ENCODE results near the gene HCFC1. TPM values are rescaled to one million over a fixed set of nuclear protein-coding genes. Genes with fewer than 3 reads are reported as not detected.

The HCFC1 gene
- total and polyA plus RNA-seq, 9 of the 15 experiments (the other 6 are each of a cell fraction or from before 2014, with no cell fraction given) = 2.8 to 133 (median 17.1) TPM

DNA sequence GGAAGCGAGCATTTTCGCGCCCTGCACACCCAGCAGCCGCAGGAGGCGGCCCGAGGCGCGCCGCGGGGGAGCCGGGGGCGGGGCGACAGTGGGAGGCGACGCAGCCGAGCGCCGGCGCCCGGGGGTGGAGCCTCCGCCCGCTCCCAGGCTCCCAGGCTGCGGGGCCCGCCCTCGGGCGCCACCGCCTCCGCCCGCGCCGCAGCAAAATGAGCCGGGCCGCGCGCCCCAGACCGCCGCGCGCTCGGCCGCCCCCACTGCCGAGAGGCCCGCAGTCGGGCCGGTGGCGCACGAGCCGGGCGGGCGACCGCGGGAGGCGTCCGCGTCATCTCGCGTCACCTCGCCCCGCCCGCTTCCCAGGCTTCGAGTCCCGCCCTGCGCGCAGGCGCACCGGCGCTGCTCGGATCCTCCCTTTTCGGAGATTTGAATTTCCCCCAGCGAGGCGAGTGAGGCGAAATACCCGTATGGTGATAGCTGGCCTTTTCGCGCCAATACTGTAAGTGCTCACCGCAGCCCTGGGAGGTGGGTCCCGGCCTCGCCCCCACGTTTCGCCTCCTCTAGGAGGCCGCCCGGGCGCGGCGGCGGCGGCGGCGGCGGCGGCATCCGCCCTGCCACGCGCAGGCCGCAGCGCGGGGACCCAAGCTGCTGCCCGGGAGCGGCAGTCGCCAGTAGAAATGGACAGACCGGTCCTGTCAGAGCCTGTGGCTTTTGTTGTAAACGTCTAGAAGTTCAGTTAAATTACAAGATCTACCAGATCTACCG is 929 bp upstream of the HCFC1 start, which contains the start of gene TMEM187 (continued):
- TF ChIP-seq YY1 (IDR thresholded peaks at IDR 0.05; ENCODE audit: borderline replicate concordance in 1 of 3, control insufficient read depth in 1 of 3, extremely low read depth in 1 of 3, insufficient read depth in 3 of 3, insufficient read length in 1 of 3, insufficient replicate concordance in 2 of 3, low read depth in 1 of 3, low read length in 2 of 3) = peak in 2 of 3 experiments; percentile 3 to 20

DNA sequence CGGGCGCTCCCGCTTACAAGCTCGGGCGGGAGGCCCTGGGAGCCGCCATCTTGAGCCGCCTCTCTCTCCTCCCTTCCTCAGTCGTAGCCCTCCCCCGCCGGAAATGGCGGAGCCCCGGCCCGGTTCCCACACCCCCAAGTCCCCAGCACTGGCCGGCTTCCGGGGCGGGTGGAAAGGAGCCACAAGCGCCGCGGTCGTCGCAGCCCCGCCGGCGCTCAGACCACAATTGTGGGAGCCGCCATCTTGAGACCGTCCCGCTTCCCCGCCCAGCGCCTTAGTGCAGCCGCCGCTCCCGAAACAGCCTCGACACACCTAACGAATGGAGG is 531 bp downstream of the HCFC1 start:
- intact Hi-C loops (cut with micrococcal nuclease) = loop anchor here (2.0 kb wide), 1 partner anchor 50 kb away; no protein-coding TSS in a partner anchor
- peaks cover 5% of the 10 kb centered on the region for H3K9me1 ChIP-seq (ENCODE audit: control insufficient read depth, insufficient read depth, low read length)
- H4K20me1 ChIP-seq (replicated peaks; ENCODE audit: control insufficient read depth, insufficient read depth, low read length) = peaks cover 38% of the 10 kb centered on the region
- peak overlapping the region; percentile 100 for H3K27ac ChIP-seq (ENCODE audit: extremely low read depth, low read depth, low read length)
- peak; percentile 26 for FAIRE-seq
- H2AFZ ChIP-seq (ENCODE audit: low read depth, low read length) = peak overlapping the region; percentile 91
- H3K9ac ChIP-seq (ENCODE audit: insufficient read depth in 1 of 2, low read depth in 2 of 2, low read length in 2 of 2) = peak overlapping the region; percentile 99 to 100
- H3K27me3 ChIP-seq (ENCODE audit: control insufficient read depth in 2 of 2, insufficient read depth in 2 of 2, low read length in 2 of 2) = no peaks in the 10 kb centered on the region
- H3K79me2 ChIP-seq (ENCODE audit: control insufficient read depth, insufficient read depth, low read length) = peaks cover 75% of the 10 kb centered on the region
- H3K4me3 ChIP-seq = peak overlapping the region; percentile 84
- peak; percentile 59 to 90 (median 72) for DNase-seq (ENCODE audit: extremely low read depth in 1 of 4, low spot score in 3 of 4)
- ChIA-PET POLR2A (interaction anchor here (0.6 to 3.4 kb wide), 12 partner anchors 9 to 457 kb away, joined by 3 to 16 read pairs (median 4); partner anchors contain the start of genes ATP6AP1 and MECP2), CTCF (ENCODE audit: low intra/inter-chr PET ratio) (no interaction called here)
- peaks cover 35% of the 10 kb centered on the region; the same call in 2 of the 3 replicates for H3K36me3 ChIP-seq (ENCODE audit: control insufficient read depth, insufficient read depth, low read length)
- no peaks in the 10 kb centered on the region for H3K9me3 ChIP-seq (replicated peaks; ENCODE audit: control insufficient read depth, insufficient read depth, low read depth, low read length)
- WGBS (ENCODE audit: insufficient coverage, low coverage, missing lambda C conversion rate) = 0% methylated on average over 17 of the region's 34 CpGs
- no TSS peak for BruUV-seq (replicated peaks)
- ATAC-seq = peak; percentile 69
- peaks cover 40 to 64% of the 10 kb centered on the region in 2 experiments for H3K4me1 ChIP-seq (replicated peaks in 1 of 2; ENCODE audit: control insufficient read depth in 2 of 2, insufficient read depth in 2 of 2, low read length in 2 of 2)
- peak overlapping the region; percentile 97 for H3K4me2 ChIP-seq (ENCODE audit: insufficient read depth, low read length)
- in situ Hi-C loops (cut with MboI) = no loop called here
- TF ChIP-seq POLR2A (conservative IDR thresholded peaks at IDR 0.05) = peak; percentile 72
- peak; percentile 46; the same call in 1 of the 2 replicates for TF ChIP-seq ETV5 (CRISPR knock-in tag; IDR thresholded peaks at IDR 0.05; ENCODE audit: low read depth)
- TF ChIP-seq PKNOX1 (IDR thresholded peaks at IDR 0.05) = peak; percentile 5; the same call in 1 of the 2 replicates
- peak in 1 of 2 experiments; percentile 9; a peak in 1 of 4 replicates for TF ChIP-seq SIX5 (IDR thresholded peaks at IDR 0.05; ENCODE audit: borderline replicate concordance in 1 of 2, insufficient read depth in 1 of 2, low read depth in 1 of 2, low read length in 2 of 2)
- no peak for TF ChIP-seq FUS (optimal IDR thresholded peaks at IDR 0.05; ENCODE audit: low read depth, low read length)
- TF ChIP-seq SRSF1 (IDR thresholded peaks at IDR 0.05; ENCODE audit: low read depth, low read length) = 0 out of 2 replicates have a peak, but pooled peaks have one; percentile 44
- 0 out of 2 replicates have a peak, but pooled peaks have one; percentile 6 for TF ChIP-seq RBM14 (IDR thresholded peaks at IDR 0.05; ENCODE audit: borderline replicate concordance, insufficient read depth, low read depth, low read length)
- TF ChIP-seq CREM (IDR thresholded peaks at IDR 0.05; ENCODE audit: low read depth) = 0 out of 2 replicates have a peak, but pooled peaks have one; percentile 12
- TF ChIP-seq PRDM10 (IDR thresholded peaks at IDR 0.05; ENCODE audit: partially characterized antibody) = no peak
- TF ChIP-seq, protein P1, sequence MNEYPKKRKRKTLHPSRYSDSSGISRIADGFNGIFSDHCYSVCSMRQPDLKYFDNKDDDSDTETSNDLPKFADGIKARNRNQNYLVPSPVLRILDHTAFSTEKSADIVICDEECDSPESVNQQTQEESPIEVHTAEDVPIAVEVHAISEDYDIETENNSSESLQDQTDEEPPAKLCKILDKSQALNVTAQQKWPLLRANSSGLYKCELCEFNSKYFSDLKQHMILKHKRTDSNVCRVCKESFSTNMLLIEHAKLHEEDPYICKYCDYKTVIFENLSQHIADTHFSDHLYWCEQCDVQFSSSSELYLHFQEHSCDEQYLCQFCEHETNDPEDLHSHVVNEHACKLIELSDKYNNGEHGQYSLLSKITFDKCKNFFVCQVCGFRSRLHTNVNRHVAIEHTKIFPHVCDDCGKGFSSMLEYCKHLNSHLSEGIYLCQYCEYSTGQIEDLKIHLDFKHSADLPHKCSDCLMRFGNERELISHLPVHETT (CRISPR knock-in tag; conservative IDR thresholded peaks at IDR 0.05 in 1 of 2, IDR thresholded peaks at IDR 0.05 in 1 of 2) = peak in 1 of 2 experiments; percentile 98; a peak in 2 of 4 replicates
